ENCODE data around the gene EPB41L2. TPM values are rescaled to one million over a fixed set of nuclear protein-coding genes. Genes with fewer than 3 reads are reported as not detected.

The EPB41L2 gene
- total RNA-seq, 2 donors from 2014 or later: 160 to 189 TPM

DNA sequence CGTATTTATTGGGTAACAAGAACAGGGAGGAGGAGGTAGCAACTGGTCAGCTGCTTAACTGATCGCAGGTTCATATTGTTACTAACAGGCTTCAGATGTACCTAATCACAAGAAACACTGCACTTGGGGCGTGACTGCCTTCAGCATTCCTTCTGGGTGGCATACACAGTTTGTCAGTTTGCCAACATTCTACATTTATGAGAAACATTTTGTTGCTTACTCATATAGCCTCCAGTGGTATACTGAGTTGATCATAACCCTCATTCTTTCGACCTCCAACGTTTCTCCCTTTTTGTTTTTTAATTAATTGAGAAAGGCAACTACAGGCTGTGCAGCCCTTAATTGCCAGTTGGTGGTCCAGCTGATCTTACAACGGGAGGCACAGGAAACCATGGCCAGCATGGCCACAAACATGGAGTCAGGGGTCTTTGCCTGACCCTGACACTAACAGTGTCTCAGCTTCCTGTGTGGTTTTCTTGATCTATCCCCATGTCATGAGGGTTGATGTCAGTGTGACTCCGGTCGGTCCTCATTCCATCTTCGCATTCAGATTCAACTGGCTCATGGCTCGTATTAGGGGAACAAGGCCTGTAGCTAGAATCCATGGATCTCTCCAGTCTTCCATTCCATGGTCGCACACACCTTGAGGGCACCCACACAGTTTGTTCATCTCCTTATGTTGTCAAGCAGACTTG, 9.4 kb downstream of the EPB41L2 start:
- Histone ChIP-seq H3K4me1 (ENCODE audit: control insufficient read depth, insufficient read depth, low read length) (no peaks in the 10 kb centered on the region), H3K9me3 (ENCODE audit: control insufficient read depth, low read length) (peaks cover 56% of the 10 kb centered on the region), H3K27ac (ENCODE audit: low read depth, low read length) (no peak overlapping the region), H3K27me3 (ENCODE audit: control insufficient read depth, insufficient read depth, low read length, poor library complexity, severe bottlenecking) (no peaks in the 10 kb centered on the region), H3K9ac (ENCODE audit: extremely low read depth, low read length, poor library complexity, severe bottlenecking) (no peak overlapping the region), H3K4me3 (ENCODE audit: low read length) (peak overlapping the region; percentile 66), H3K36me3 (ENCODE audit: control insufficient read depth, insufficient read depth, low read length) (peaks cover 32% of the 10 kb centered on the region)
- H3K4me1 Mint-ChIP-seq: no peaks in the 10 kb centered on the region
- H3K4me3 Mint-ChIP-seq: no peak overlapping the region
- TF ChIP-seq, protein P1, sequence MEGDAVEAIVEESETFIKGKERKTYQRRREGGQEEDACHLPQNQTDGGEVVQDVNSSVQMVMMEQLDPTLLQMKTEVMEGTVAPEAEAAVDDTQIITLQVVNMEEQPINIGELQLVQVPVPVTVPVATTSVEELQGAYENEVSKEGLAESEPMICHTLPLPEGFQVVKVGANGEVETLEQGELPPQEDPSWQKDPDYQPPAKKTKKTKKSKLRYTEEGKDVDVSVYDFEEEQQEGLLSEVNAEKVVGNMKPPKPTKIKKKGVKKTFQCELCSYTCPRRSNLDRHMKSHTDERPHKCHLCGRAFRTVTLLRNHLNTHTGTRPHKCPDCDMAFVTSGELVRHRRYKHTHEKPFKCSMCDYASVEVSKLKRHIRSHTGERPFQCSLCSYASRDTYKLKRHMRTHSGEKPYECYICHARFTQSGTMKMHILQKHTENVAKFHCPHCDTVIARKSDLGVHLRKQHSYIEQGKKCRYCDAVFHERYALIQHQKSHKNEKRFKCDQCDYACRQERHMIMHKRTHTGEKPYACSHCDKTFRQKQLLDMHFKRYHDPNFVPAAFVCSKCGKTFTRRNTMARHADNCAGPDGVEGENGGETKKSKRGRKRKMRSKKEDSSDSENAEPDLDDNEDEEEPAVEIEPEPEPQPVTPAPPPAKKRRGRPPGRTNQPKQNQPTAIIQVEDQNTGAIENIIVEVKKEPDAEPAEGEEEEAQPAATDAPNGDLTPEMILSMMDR (conservative IDR thresholded peaks at IDR 0.05): no peak
- WGBS, 2 experiments (ENCODE audit: insufficient coverage in 1 of 2, insufficient read length in 1 of 2): 96 to 97% methylated on average over 7 to 11 of the region's 11 CpGs
- peaks cover 51% of the 10 kb centered on the region for H3K9me3 Mint-ChIP-seq
- H3K27ac Mint-ChIP-seq: no peak overlapping the region
- H3K36me3 Mint-ChIP-seq (ENCODE audit: low read depth): peaks cover 39% of the 10 kb centered on the region
- H3K27me3 Mint-ChIP-seq (ENCODE audit: insufficient read depth): no peaks in the 10 kb centered on the region
- DNase-seq: no peak

DNA sequence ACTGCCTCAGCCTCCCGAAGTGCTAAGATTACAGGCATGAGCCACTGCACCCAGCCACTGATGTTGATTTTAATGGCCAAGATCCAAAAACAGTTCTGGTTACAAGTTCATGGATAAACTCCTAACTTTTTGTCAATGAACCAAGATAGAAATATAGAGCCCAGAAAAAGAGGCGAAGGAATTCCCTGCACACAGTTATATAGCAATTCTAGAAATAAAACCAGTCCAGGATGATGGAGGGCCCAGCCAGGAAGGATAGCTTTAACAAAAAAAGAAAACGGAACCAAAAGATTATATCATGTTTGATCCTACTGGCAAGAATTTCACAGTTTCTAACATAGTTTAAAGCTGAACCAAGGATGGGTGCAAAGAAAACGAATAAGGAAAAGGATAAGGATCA, 10.9 kb downstream of the EPB41L2 start:
- no peak for DNase-seq
- WGBS, 2 experiments (ENCODE audit: insufficient coverage in 1 of 2, insufficient read length in 1 of 2): 94 to 100% methylated on average over 2 to 4 of the region's 4 CpGs
- H3K27ac Mint-ChIP-seq: no peak overlapping the region
- no peak overlapping the region for H3K9ac ChIP-seq (ENCODE audit: extremely low read depth, low read length, poor library complexity, severe bottlenecking)
- TF ChIP-seq, protein P1 (conservative IDR thresholded peaks at IDR 0.05): no peak
- H3K4me1 Mint-ChIP-seq: no peaks in the 10 kb centered on the region
- H3K4me1 ChIP-seq (ENCODE audit: control insufficient read depth, insufficient read depth, low read length): no peaks in the 10 kb centered on the region
- peaks cover 41% of the 10 kb centered on the region for H3K9me3 ChIP-seq (ENCODE audit: control insufficient read depth, low read length)
- H3K36me3 ChIP-seq (ENCODE audit: control insufficient read depth, insufficient read depth, low read length): peaks cover 32% of the 10 kb centered on the region
- H3K4me3 Mint-ChIP-seq: no peak overlapping the region
- H3K36me3 Mint-ChIP-seq (ENCODE audit: low read depth): peaks cover 37% of the 10 kb centered on the region
- H3K27me3 ChIP-seq (ENCODE audit: control insufficient read depth, insufficient read depth, low read length, poor library complexity, severe bottlenecking): no peaks in the 10 kb centered on the region
- no peak overlapping the region for H3K4me3 ChIP-seq (ENCODE audit: low read length)
- no peaks in the 10 kb centered on the region for H3K27me3 Mint-ChIP-seq (ENCODE audit: insufficient read depth)
- peaks cover 50% of the 10 kb centered on the region for H3K9me3 Mint-ChIP-seq
- H3K27ac ChIP-seq (ENCODE audit: low read depth, low read length): no peak overlapping the region

DNA sequence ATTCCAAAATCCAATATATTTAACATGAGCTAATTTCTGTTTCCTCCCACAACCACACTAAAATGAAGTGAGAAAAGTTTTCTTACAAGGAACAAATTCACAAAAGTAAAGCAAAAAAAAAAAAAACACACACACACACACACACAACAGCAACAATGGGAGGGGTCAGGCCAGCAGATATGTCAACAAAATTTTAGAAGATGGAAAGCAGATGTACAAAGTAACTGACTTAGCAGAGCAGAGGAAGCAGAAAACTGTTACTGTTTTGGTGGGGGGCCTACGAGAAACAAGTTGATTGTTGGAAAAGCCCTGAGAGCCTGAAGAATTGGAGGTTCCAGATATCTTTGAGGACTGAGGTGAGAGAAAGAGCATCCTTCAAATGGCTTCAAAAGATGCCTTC, 11.7 kb downstream of the EPB41L2 start:
- Mint-ChIP-seq H3K27me3 (ENCODE audit: insufficient read depth) (no peaks in the 10 kb centered on the region), H3K36me3 (ENCODE audit: low read depth) (peaks cover 29% of the 10 kb centered on the region), H3K9me3 (peaks cover 42% of the 10 kb centered on the region), H3K4me1 (no peaks in the 10 kb centered on the region), H3K4me3 (no peak overlapping the region), H3K27ac (no peak overlapping the region)
- Histone ChIP-seq H3K27ac (ENCODE audit: low read depth, low read length) (no peak overlapping the region), H3K27me3 (ENCODE audit: control insufficient read depth, insufficient read depth, low read length, poor library complexity, severe bottlenecking) (no peaks in the 10 kb centered on the region), H3K9me3 (ENCODE audit: control insufficient read depth, low read length) (peaks cover 32% of the 10 kb centered on the region), H3K4me3 (ENCODE audit: low read length) (no peak overlapping the region), H3K4me1 (ENCODE audit: control insufficient read depth, insufficient read depth, low read length) (no peaks in the 10 kb centered on the region), H3K9ac (ENCODE audit: extremely low read depth, low read length, poor library complexity, severe bottlenecking) (no peak overlapping the region), H3K36me3 (ENCODE audit: control insufficient read depth, insufficient read depth, low read length) (peaks cover 26% of the 10 kb centered on the region)
- DNase-seq: no peak
- whole genome bisulfite sequencing, 2 experiments (ENCODE audit: insufficient coverage in 1 of 2, insufficient read length in 1 of 2): 98% methylated on average over 1 of the region's 1 CpG; no CpG with 5 or more reads in 1 of the 2 experiments
- TF ChIP-seq, protein P1 (conservative IDR thresholded peaks at IDR 0.05): no peak

All from endodermal cell (in vitro differentiated cells).